Omental fat pad (tissue), 4 donors: ENCODE data around the gene PDCD11. TPM values are rescaled to one million over a fixed set of nuclear protein-coding genes. Genes with fewer than 3 reads are reported as not detected.

Source experiments
- ATAC-seq: fragments of 150-250 bp; one replicate; pipeline ENCODE4 v1.9.1; 2016; ENCODE audit warnings: mild to moderate bottlenecking, moderate library complexity; ENCODE audit not compliant: low FRiP score
- DNase-seq: peaks from one replicate; pipeline ENCODE4 v3.0.0-alpha.2; 2019; ENCODE audit warnings: low spot score
- total RNA-seq, 4 donors: library from RNA; depleted of rRNA; stranded (reverse); fragments of >200 nt; gene quantifications; one replicate each; pipeline ENCODE4 v1.1.0, GENCODE V29; 2016
- TF ChIP-seq, protein P1 (sequence below), 3 donors: fragments of 450-650 bp; IDR thresholded peaks; one replicate each; pipeline ENCODE4 v1.5.1; 2016 to 2017; ENCODE audit warnings: antibody characterized with exemption in 3 of 3, mild to moderate bottlenecking in 3 of 3, moderate library complexity in 2 of 3

Gene PDCD11
- total RNA-seq, 4 donors from 2014 or later: 16.1 to 55.2 (median 23.8) TPM

DNA sequence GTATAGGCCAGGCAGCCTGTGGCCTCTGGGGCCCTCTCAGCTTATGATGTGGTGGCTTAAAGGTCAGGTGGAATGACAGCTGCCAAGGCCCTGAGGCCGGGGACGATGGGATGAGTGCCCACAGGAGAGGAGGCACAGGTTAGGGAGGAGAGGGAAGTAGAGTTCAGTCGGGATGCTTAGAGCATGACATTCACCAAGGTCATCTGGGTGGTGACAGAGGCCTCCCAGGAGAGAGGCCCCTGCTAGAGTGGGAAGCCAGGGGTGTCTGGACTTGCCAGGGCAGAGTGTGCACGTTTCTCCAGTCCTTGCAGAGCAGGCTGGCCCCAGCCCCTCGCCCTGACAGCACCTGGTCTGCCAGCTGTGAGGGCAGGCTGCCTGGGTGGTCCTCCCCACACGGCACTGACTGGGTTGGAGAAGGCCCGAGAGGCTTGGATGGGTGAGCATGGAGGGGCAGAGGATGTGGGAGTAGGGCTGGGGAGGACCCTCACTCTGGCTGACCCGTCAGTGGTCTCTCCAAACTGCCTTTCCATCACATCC is 60.8 kb downstream of the PDCD11 start:
- DNase-seq (no peak), ATAC-seq (no peak)
- TF ChIP-seq, protein P1, sequence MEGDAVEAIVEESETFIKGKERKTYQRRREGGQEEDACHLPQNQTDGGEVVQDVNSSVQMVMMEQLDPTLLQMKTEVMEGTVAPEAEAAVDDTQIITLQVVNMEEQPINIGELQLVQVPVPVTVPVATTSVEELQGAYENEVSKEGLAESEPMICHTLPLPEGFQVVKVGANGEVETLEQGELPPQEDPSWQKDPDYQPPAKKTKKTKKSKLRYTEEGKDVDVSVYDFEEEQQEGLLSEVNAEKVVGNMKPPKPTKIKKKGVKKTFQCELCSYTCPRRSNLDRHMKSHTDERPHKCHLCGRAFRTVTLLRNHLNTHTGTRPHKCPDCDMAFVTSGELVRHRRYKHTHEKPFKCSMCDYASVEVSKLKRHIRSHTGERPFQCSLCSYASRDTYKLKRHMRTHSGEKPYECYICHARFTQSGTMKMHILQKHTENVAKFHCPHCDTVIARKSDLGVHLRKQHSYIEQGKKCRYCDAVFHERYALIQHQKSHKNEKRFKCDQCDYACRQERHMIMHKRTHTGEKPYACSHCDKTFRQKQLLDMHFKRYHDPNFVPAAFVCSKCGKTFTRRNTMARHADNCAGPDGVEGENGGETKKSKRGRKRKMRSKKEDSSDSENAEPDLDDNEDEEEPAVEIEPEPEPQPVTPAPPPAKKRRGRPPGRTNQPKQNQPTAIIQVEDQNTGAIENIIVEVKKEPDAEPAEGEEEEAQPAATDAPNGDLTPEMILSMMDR (IDR thresholded peaks at IDR 0.05): no peak

DNA sequence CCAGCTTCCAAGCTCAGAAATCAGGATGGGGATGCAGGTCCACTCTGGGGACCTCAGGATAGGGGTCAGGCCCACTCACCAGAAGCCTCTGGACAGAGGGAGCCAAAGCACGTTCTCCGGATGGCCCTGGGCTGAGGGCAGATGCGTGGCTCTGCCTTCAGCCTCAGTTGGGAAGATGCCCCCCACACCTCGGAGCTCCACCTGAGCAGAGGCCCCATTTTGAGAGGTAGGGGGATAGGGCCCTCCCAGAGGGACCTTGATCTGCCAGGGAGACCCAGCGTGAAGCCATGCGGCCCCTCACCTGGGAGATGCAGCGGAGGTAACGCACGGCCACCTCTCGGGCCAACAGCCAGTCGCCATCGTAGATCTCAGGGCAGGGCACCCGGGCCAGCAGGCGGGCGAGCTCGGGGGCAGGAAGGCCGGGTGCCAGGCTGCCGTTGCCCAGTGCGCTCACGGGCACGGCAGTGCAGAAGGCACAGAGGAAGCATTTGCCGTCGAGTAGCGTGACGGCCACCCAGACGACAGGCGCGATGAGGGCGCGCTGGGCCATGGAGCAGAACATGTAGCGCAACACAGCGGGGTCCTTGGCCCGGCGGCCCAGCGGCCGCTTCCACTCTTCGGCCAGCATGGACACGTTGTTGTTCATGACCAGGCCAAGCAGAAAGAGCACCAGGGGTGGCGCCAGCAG is 61.6 kb downstream of the PDCD11 start:
- TF ChIP-seq, protein P1 (IDR thresholded peaks at IDR 0.05): no peak
- DNase-seq (no peak), ATAC-seq (no peak)

DNA sequence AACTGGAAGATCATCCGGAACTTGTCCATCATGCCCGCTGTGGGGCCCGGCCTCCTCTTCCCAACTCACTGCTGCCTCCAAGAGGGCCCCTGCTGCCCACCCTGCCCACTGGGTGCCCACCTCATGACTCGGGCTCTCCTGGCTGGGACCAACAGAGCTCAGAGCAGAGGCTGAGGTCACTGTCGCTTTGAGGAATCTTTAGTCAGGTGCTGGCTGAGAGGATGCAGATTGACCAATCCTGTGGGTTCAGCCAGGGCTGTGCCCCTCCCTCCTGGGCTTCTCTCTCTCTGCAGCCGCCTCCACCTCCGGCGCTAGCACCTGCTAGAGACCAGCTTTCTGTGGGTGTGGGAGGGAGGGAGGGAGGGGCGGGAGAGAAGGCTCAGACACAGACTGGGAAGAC is 62.3 kb downstream of the PDCD11 start, which contains the start of gene CALHM1:
CALHM1 (minus strand) TSS at position 181 of the 400 bp plus-strand sequence; CDS start at position 32, 149 bp downstream.
- no peak for DNase-seq
- ATAC-seq: no peak
- TF ChIP-seq, protein P1 (IDR thresholded peaks at IDR 0.05): no peak

DNA sequence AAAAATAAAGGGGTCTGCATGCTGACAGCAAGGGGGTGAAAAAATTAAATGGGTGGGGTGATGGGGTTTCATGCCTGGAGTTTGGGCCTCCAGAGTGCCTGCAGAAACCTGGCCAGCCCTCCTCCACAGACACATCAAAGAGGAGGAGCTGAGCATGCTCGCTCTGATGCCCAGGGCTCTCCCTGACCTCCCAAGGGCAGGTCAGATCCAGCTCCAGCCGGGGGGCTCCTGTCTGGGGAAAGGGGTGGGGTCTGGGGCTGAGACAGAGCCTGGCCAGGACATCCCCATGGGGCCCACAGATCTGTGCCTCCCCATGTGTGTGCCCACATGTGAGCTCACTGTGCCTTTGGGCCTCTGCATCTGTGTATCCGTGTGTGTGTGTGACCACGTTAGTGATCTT is 63.2 kb downstream of the PDCD11 start:
- DNase-seq (no peak), ATAC-seq (no peak)
- TF ChIP-seq, protein P1 (IDR thresholded peaks at IDR 0.05): no peak

DNA sequence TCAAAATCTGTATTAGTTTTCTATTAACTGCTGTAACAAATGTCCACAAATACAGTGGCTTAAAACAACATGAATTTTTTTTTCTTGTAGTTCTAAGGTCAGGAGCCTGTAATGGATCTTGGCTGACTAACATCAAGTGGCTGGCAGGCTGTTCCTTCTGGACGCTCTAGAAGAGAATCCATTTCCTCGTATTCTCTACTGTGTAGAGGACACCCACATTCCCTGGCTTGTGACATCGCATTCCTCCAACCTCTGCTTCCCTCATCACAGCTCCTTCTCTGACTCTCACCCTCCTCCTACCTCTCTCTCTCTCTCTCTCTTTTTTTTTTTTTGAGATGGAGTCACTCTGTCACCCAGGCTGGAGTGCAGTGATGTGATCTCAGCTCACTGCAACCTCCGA is 67.1 kb downstream of the PDCD11 start:
- DNase-seq (no peak), ATAC-seq (no peak)
- TF ChIP-seq, protein P1 (IDR thresholded peaks at IDR 0.05): no peak

DNA sequence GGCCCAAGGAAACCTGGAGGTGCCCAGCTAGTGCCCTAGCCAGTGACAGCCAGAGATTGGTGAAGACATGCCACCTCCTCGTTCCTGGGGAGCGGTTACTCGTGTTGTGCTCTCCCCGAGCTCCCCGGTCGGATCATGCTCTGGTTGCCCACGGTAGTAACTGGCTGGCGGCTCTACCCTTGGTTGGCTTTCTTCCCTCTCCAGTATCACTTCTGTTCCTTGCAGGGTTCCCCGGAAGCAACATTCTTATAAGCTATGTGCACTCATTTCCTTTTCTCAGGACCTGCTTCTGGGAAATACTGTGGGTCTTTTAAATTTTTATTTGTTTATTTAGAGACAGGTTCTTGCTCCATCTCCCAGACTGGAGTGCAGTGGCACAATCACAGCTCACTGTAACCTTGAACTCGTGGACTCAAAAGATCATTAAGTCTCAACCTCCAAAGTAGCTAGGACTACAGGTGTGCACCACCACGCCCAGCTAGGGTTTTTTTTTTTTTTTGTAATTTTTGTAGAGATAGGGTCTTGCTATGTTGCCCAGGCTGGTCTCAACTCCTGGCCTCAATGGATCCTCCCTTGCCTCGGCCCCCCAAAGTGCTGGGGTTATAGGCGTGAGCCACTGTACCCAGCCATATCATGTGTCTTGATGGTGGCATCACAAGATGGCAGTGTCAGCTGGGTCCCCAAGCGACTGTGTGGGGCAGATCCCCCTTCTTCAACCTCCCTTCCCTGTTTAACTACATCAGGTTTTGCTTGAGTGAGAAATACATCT is 69.2 kb downstream of the PDCD11 start:
- TF ChIP-seq, protein P1 (IDR thresholded peaks at IDR 0.05): no peak

More for the DNA sequence above, 69.2 kb downstream of the PDCD11 start:
- ATAC-seq: no peak
- no peak for DNase-seq
